Prostate gland (tissue), 2 donors: ENCODE measurements around the gene MALRD1.

ENCODE experiments used
- CTCF ChIP-seq, 4 experiments: fragments of 200-600 bp in 2 of 4; fragments of 450-650 bp in 2 of 4; sonication (generic) in 2 of 4; IDR thresholded peaks; 1 replicate in 3 of 4; 2 replicates in 1 of 4; pipeline ENCODE4 v1.5.1; 2016 to 2019; ENCODE audit warnings: antibody characterized with exemption in 4 of 4, mild to moderate bottlenecking in 2 of 4, moderate library complexity in 2 of 4
- POLR2A ChIP-seq: fragments of 450-650 bp; IDR thresholded peaks from one replicate; pipeline ENCODE4 v1.6.1; 2016; ENCODE audit warnings: antibody characterized with exemption, mild to moderate bottlenecking
- POLR2AphosphoS5 ChIP-seq: sonication (generic); formaldehyde crosslinking; IDR thresholded peaks from one replicate; pipeline ENCODE4 v1.6.1; 2017; ENCODE audit warnings: antibody characterized with exemption

GRCh38 chr10:19576576-19576975, 528.0 kb downstream of the MALRD1 start:
- no peak for TF ChIP-seq POLR2AphosphoS5
- no peak for TF ChIP-seq POLR2A
- no peak for TF ChIP-seq CTCF (IDR thresholded peaks at IDR 0.05)
